Activated CD8-positive, alpha-beta T cell treated with anti-CD3 and anti-CD28 coated beads, Interleukin-2, amount 10 ng/mL, durations not matched to agents 7 days and 5 days (primary cell): ENCODE measurements around the gene ZNF143. TPM values are rescaled to one million over a fixed set of nuclear protein-coding genes. Genes with fewer than 3 reads are reported as not detected.
"Not testable (repeated sequence)": the region's sequence is repeated elsewhere in the genome, so short reads cannot be mapped to it uniquely, and the experiment has no call there.

ENCODE experiments used
- ATAC-seq: fragments of 150-1000 bp; cut with Tn5 transposase; one replicate; pipeline ENCODE4 v1.10.0; 2021; ENCODE audit warnings: moderate library complexity
- CTCF ChIA-PET: fragments of 350-600 bp; sonication (Branson Sonifier 250); formaldehyde crosslinking; loops from one replicate; lab custom pipeline; 2021; ENCODE audit warnings: antibody characterized with exemption; lab: Charles Lee
- POLR2A ChIA-PET: fragments of 350-600 bp; sonication (Branson Sonifier 250); formaldehyde crosslinking; loops from one replicate; lab custom pipeline; 2021; ENCODE audit warnings: antibody characterized with exemption; lab: Charles Lee
- DNase-seq: peaks from one replicate; pipeline ENCODE4 v3.0.0-alpha.2; 2020
- H3K27ac Mint-ChIP-seq: one replicate; pipeline ENCODE4 v1.8.0; 2021; ENCODE audit warnings: mild to moderate bottlenecking, mixed read lengths
- H3K27me3 Mint-ChIP-seq: one replicate; pipeline ENCODE4 v1.8.0; 2021; ENCODE audit warnings: low read depth, mixed read lengths
- H3K36me3 Mint-ChIP-seq: one replicate; pipeline ENCODE4 v1.8.0; 2021; ENCODE audit warnings: low read depth, mixed read lengths
- H3K4me1 Mint-ChIP-seq: one replicate; pipeline ENCODE4 v1.8.0; 2021; ENCODE audit warnings: low read depth, mixed read lengths
- H3K4me3 Mint-ChIP-seq: one replicate; pipeline ENCODE4 v1.8.0; 2021; ENCODE audit warnings: mild to moderate bottlenecking, mixed read lengths
- H3K9me3 Mint-ChIP-seq: one replicate; pipeline ENCODE4 v1.8.0; 2022; ENCODE audit warnings: mixed read lengths; ENCODE audit not compliant: insufficient read depth
- total RNA-seq, 2 experiments: library from RNA; stranded (reverse); gene quantifications; one replicate each; pipeline ENCODE4 v1.2.3, GENCODE V29; 2021

The ZNF143 gene
- total RNA-seq, 2 experiments from 2014 or later = 31.4 to 33.7 TPM

GRCh38 chr11:9498457-9499078, 37.8 kb downstream of the ZNF143 start:
- no peak overlapping the region for H3K27ac Mint-ChIP-seq
- H3K4me1 Mint-ChIP-seq = no peaks in the 10 kb centered on the region
- CTCF ChIA-PET = interaction anchor here (1.0 to 3.8 kb wide), 4 partner anchors 8 to 114 kb away, joined by 3 to 30 read pairs (median 9); no protein-coding TSS in a partner anchor
- H3K36me3 Mint-ChIP-seq = peaks cover 46% of the 10 kb centered on the region
- H3K9me3 Mint-ChIP-seq = no peaks in the 10 kb centered on the region
- ATAC-seq (no peak), DNase-seq (no peak)
- no peaks in the 10 kb centered on the region for H3K27me3 Mint-ChIP-seq
- no peak overlapping the region for H3K4me3 Mint-ChIP-seq
- POLR2A ChIA-PET = interaction anchor here (1.2 kb wide), 1 partner anchor 75 kb away, joined by 3 read pairs; the partner anchor contains the start of gene WEE1

GRCh38 chr11:9506489-9507276, 45.9 kb downstream of the ZNF143 start:
- Mint-ChIP-seq H3K27me3 (no peaks in the 10 kb centered on the region), H3K4me1 (peaks cover 8% of the 10 kb centered on the region), H3K36me3 (peaks cover 20% of the 10 kb centered on the region), H3K9me3 (no peaks in the 10 kb centered on the region), H3K4me3 (no peak overlapping the region), H3K27ac (no peak overlapping the region)
- peak; percentile 79 for ATAC-seq
- ChIA-PET CTCF (interaction anchor here (0.5 to 3.2 kb wide), 104 partner anchors 9 to 694 kb away, joined by 3 to 54 read pairs (median 4); partner anchors contain the start of genes TMEM9B, WEE1 and ZNF143), POLR2A (interaction anchor here (2.1 kb wide), 1 partner anchor 46 kb away, joined by 7 read pairs; the partner anchor contains the start of gene ZNF143)
- DNase-seq = peak; percentile 85

- no peak for ATAC-seq
- Mint-ChIP-seq H3K36me3 (peaks cover 20% of the 10 kb centered on the region), H3K4me1 (peaks cover 8% of the 10 kb centered on the region), H3K4me3 (no peak overlapping the region), H3K9me3 (no peaks in the 10 kb centered on the region), H3K27me3 (no peaks in the 10 kb centered on the region), H3K27ac (no peak overlapping the region)
- DNase-seq = no peak
- ChIA-PET POLR2A (interaction anchor here (2.1 kb wide), 1 partner anchor 46 kb away, joined by 7 read pairs; the partner anchor contains the start of gene ZNF143), CTCF (interaction anchor here (0.6 to 3.2 kb wide), 59 partner anchors 9 to 694 kb away, joined by 3 to 54 read pairs (median 5); partner anchors contain the start of genes TMEM9B, WEE1 and ZNF143)
Observed at GRCh38 chr11:9507277-9507580, 46.4 kb downstream of the ZNF143 start.

GRCh38 chr11:9509041-9509440, 48.2 kb downstream of the ZNF143 start:
- ChIA-PET CTCF (no interaction called here), POLR2A (no interaction called here)
- H3K4me1 Mint-ChIP-seq = peaks cover 8% of the 10 kb centered on the region
- H3K4me3 Mint-ChIP-seq = no peak overlapping the region
- ATAC-seq = no peak
- H3K9me3 Mint-ChIP-seq = no peaks in the 10 kb centered on the region
- no peaks in the 10 kb centered on the region for H3K27me3 Mint-ChIP-seq
- peaks cover 31% of the 10 kb centered on the region for H3K36me3 Mint-ChIP-seq
- no peak overlapping the region for H3K27ac Mint-ChIP-seq
- DNase-seq = no peak

GRCh38 chr11:9512370-9513019, 51.7 kb downstream of the ZNF143 start:
- ATAC-seq (no peak), DNase-seq (no peak)
- H3K4me1 Mint-ChIP-seq = peaks cover 6% of the 10 kb centered on the region
- H3K27me3 Mint-ChIP-seq = no peaks in the 10 kb centered on the region
- H3K9me3 Mint-ChIP-seq = no peaks in the 10 kb centered on the region
- H3K4me3 Mint-ChIP-seq = no peak overlapping the region
- no peak overlapping the region for H3K27ac Mint-ChIP-seq
- ChIA-PET POLR2A (no interaction called here), CTCF (no interaction called here)
- peaks cover 50% of the 10 kb centered on the region for H3K36me3 Mint-ChIP-seq

- H3K4me3 Mint-ChIP-seq, H3K27ac Mint-ChIP-seq, POLR2A ChIA-PET, DNase-seq, ATAC-seq, H3K9me3 Mint-ChIP-seq, H3K4me1 Mint-ChIP-seq, H3K27me3 Mint-ChIP-seq: not testable (repeated sequence)
- peaks cover 51% of the 10 kb centered on the region for H3K36me3 Mint-ChIP-seq
- CTCF ChIA-PET = interaction anchor here (3.4 kb wide), 1 partner anchor 21 kb away, joined by 10 read pairs; no protein-coding TSS in a partner anchor
Observed at GRCh38 chr11:9514576-9514975, 53.8 kb downstream of the ZNF143 start.

GRCh38 chr11:9516113-9516512, 55.3 kb downstream of the ZNF143 start:
- ATAC-seq (peak; percentile 61), DNase-seq (no peak)
- no peak overlapping the region for H3K27ac Mint-ChIP-seq
- H3K4me3 Mint-ChIP-seq = no peak overlapping the region
- ChIA-PET POLR2A (no interaction called here), CTCF (interaction anchor here (1.7 to 3.4 kb wide), 3 partner anchors 9 to 97 kb away, joined by 5 to 13 read pairs (median 10); no protein-coding TSS in a partner anchor)
- H3K4me1 Mint-ChIP-seq = peaks cover under 1% of the 10 kb centered on the region
- no peaks in the 10 kb centered on the region for H3K27me3 Mint-ChIP-seq
- no peaks in the 10 kb centered on the region for H3K9me3 Mint-ChIP-seq
- H3K36me3 Mint-ChIP-seq = peaks cover 45% of the 10 kb centered on the region

GRCh38 chr11:9518835-9519410, 58.1 kb downstream of the ZNF143 start:
- DNase-seq (no peak), ATAC-seq (no peak)
- Mint-ChIP-seq H3K4me1 (no peaks in the 10 kb centered on the region), H3K36me3 (peaks cover 39% of the 10 kb centered on the region), H3K9me3 (no peaks in the 10 kb centered on the region), H3K4me3 (no peak overlapping the region), H3K27me3 (no peaks in the 10 kb centered on the region), H3K27ac (no peak overlapping the region)
- POLR2A ChIA-PET = interaction anchor here (0.7 kb wide), 1 partner anchor 1222 kb away, joined by 4 read pairs; no protein-coding TSS in a partner anchor
- CTCF ChIA-PET = interaction anchor here (0.7 to 0.9 kb wide), 2 partner anchors 13 to 16 kb away, joined by 3 to 6 read pairs; no protein-coding TSS in a partner anchor

GRCh38 chr11:9524001-9524400, 63.2 kb downstream of the ZNF143 start:
- Mint-ChIP-seq H3K27ac (no peak overlapping the region), H3K36me3 (peaks cover 27% of the 10 kb centered on the region), H3K4me3 (no peak overlapping the region), H3K4me1 (no peaks in the 10 kb centered on the region), H3K9me3 (no peaks in the 10 kb centered on the region), H3K27me3 (no peaks in the 10 kb centered on the region)
- DNase-seq (no peak), ATAC-seq (no peak)
- ChIA-PET CTCF (interaction anchor here (2.9 kb wide), 1 partner anchor 11 kb away, joined by 16 read pairs; no protein-coding TSS in a partner anchor), POLR2A (no interaction called here)

GRCh38 chr11:9525116-9525515, 64.3 kb downstream of the ZNF143 start:
- ChIA-PET POLR2A (no interaction called here), CTCF (interaction anchor here (2.0 to 2.9 kb wide), 2 partner anchors 10 to 19 kb away, joined by 9 to 16 read pairs; no protein-coding TSS in a partner anchor)
- Mint-ChIP-seq H3K36me3 (peaks cover 23% of the 10 kb centered on the region), H3K27me3 (no peaks in the 10 kb centered on the region), H3K4me3 (no peak overlapping the region), H3K9me3 (no peaks in the 10 kb centered on the region), H3K4me1 (no peaks in the 10 kb centered on the region), H3K27ac (no peak overlapping the region)
- no peak for ATAC-seq
- DNase-seq = no peak
